HG02943 (cell line): ENCODE results near the gene LRRC8A.
A peak's percentile ranks its signal among the peaks of the same experiment; 100 is the strongest.
"Not testable (repeated sequence)": the region's sequence is repeated elsewhere in the genome, so short reads cannot be mapped to it uniquely, and the experiment has no call there.

ENCODE experiments used
- ATAC-seq: cut with Tn5 transposase; IDR thresholded peaks from one replicate; pipeline ENCODE4 v1.9.1; 2021; ENCODE audit warnings: mild to moderate bottlenecking, low read depth, moderate library complexity; ENCODE audit not compliant: unreplicated experiment

LRRC8A gene

GRCh38 chr9:128919402-128920089 lies 37.6 kb downstream of the LRRC8A start:
- ATAC-seq = no peak

GRCh38 chr9:128920381-128921058 lies 38.6 kb downstream of the LRRC8A start, which contains the start of gene PHYHD1:
Gene PHYHD1, plus strand, starts transcription at chr9:128920982. Its CDS starts 1,342 bp downstream, at chr9:128922324.
- no peak for ATAC-seq

GRCh38 chr9:128921881-128922763 lies 40.2 kb downstream of the LRRC8A start:
- no peak for ATAC-seq

GRCh38 chr9:128923493-128923883 lies 41.6 kb downstream of the LRRC8A start:
- ATAC-seq = no peak

- no peak for ATAC-seq
These were observed 45.9 kb downstream of the LRRC8A start for GRCh38 chr9:128927731-128928411.

GRCh38 chr9:128928624-128929023 lies 46.7 kb downstream of the LRRC8A start:
- ATAC-seq = no peak

GRCh38 chr9:128929560-128929959 lies 47.6 kb downstream of the LRRC8A start:
- ATAC-seq = no peak

- no peak for ATAC-seq
These were observed 51.8 kb downstream of the LRRC8A start for GRCh38 chr9:128933731-128934130.

GRCh38 chr9:128936171-128936865 lies 54.4 kb downstream of the LRRC8A start:
- no peak for ATAC-seq

- ATAC-seq = no peak
These were observed 55.6 kb downstream of the LRRC8A start for GRCh38 chr9:128937310-128938165.

GRCh38 chr9:128940271-128940921 lies 58.5 kb downstream of the LRRC8A start:
- ATAC-seq = no peak

- no peak for ATAC-seq
These were observed 59.2 kb downstream of the LRRC8A start for GRCh38 chr9:128940946-128941755.

- no peak for ATAC-seq
These were observed 62.1 kb downstream of the LRRC8A start for GRCh38 chr9:128943832-128944620.

GRCh38 chr9:128944966-128945365 lies 63.0 kb downstream of the LRRC8A start:
- ATAC-seq = not testable (repeated sequence)

GRCh38 chr9:128945798-128946501 lies 64.0 kb downstream of the LRRC8A start:
- ATAC-seq = no peak

- peak; percentile 3 for ATAC-seq
These were observed 64.8 kb downstream of the LRRC8A start for GRCh38 chr9:128946571-128947276.
